IPS-NIHi7 (cell line): ENCODE measurements around the gene COL12A1.
A peak's percentile ranks its signal among the peaks of the same experiment; 100 is the strongest.
"Not testable (repeated sequence)": the region's sequence is repeated elsewhere in the genome, so short reads cannot be mapped to it uniquely, and the experiment has no call there.

Experiments used
- DNase-seq: peaks from one replicate; pipeline ENCODE4 v3.0.0; 2012; ENCODE audit warnings: mixed read lengths; ENCODE audit errors: extremely low spot score

The COL12A1 gene

GRCh38 chr6:75213112-75213511, 7.3 kb upstream of the COL12A1 start:
- no peak for DNase-seq

GRCh38 chr6:75211920-75212590, 6.2 kb upstream of the COL12A1 start:
- DNase-seq = no peak

GRCh38 chr6:75210885-75211739, 5.3 kb upstream of the COL12A1 start:
- DNase-seq = peak; percentile 20

GRCh38 chr6:75209184-75209723, 3.4 kb upstream of the COL12A1 start:
- no peak for DNase-seq

- DNase-seq = peak; percentile 79
Observed at GRCh38 chr6:75208298-75209183, 2.7 kb upstream of the COL12A1 start.

- DNase-seq = peak; percentile 10
Observed at GRCh38 chr6:75206576-75207342, 906 bp upstream of the COL12A1 start.

GRCh38 chr6:75204959-75205775, 686 bp downstream of the COL12A1 start:
- peak; percentile 22 for DNase-seq

GRCh38 chr6:75204217-75204958, 1.5 kb downstream of the COL12A1 start:
- peak; percentile 72 for DNase-seq

GRCh38 chr6:75203721-75204120, 2.1 kb downstream of the COL12A1 start:
- no peak for DNase-seq

GRCh38 chr6:75202676-75203131, 3.1 kb downstream of the COL12A1 start:
- peak; percentile 25 for DNase-seq

GRCh38 chr6:75201901-75202672, 3.8 kb downstream of the COL12A1 start:
- DNase-seq = peak; percentile 41

- no peak for DNase-seq
Observed at GRCh38 chr6:75201021-75201420, 4.8 kb downstream of the COL12A1 start.

- DNase-seq = no peak
Observed at GRCh38 chr6:75199889-75200288, 6.0 kb downstream of the COL12A1 start.

- DNase-seq = no peak
Observed at GRCh38 chr6:75196081-75196687, 9.7 kb downstream of the COL12A1 start.

- DNase-seq = no peak
Observed at GRCh38 chr6:75188221-75188925, 17.5 kb downstream of the COL12A1 start.

- DNase-seq = not testable (repeated sequence)
Observed at GRCh38 chr6:75186581-75186980, 19.3 kb downstream of the COL12A1 start.

GRCh38 chr6:75183099-75183541, 22.7 kb downstream of the COL12A1 start:
- no peak for DNase-seq
